Activated CD4-positive, alpha-beta memory T cell treated with anti-CD3 and anti-CD28 coated beads for 36 hours (primary cell): Measurements from ENCODE around the gene GMNN. TPM values are rescaled to one million over a fixed set of nuclear protein-coding genes. Genes with fewer than 3 reads are reported as not detected.
A peak's percentile ranks its signal among the peaks of the same experiment; 100 is the strongest.

Experiments
- CTCF ChIA-PET: fragments of 350-600 bp; sonication (Branson Sonifier 250); formaldehyde crosslinking; loops from one replicate; lab custom pipeline; 2021; ENCODE audit warnings: antibody characterized with exemption, inconsistent platforms; lab: Charles Lee
- POLR2A ChIA-PET: fragments of 350-600 bp; sonication (Branson Sonifier 250); formaldehyde crosslinking; loops from one replicate; lab custom pipeline; 2021; ENCODE audit warnings: antibody characterized with exemption; lab: Charles Lee
- DNase-seq: peaks from one replicate; pipeline ENCODE4 v3.0.0-alpha.2; 2020
- H3K27ac Mint-ChIP-seq: one replicate; pipeline ENCODE4 v1.8.0; 2021; ENCODE audit warnings: mixed read lengths
- H3K27me3 Mint-ChIP-seq: one replicate; pipeline ENCODE4 v1.8.0; 2021; ENCODE audit warnings: mixed read lengths
- H3K36me3 Mint-ChIP-seq: one replicate; pipeline ENCODE4 v1.8.0; 2021; ENCODE audit warnings: mixed read lengths
- H3K4me1 Mint-ChIP-seq: one replicate; pipeline ENCODE4 v1.8.0; 2021; ENCODE audit warnings: low read depth, mixed read lengths
- H3K4me3 Mint-ChIP-seq: one replicate; pipeline ENCODE4 v1.8.0; 2021; ENCODE audit warnings: mild to moderate bottlenecking, mixed read lengths
- H3K9me3 Mint-ChIP-seq: one replicate; pipeline ENCODE4 v1.8.0; 2021; ENCODE audit warnings: mixed read lengths
- intact Hi-C: fragments of 100-400 bp; cut with micrococcal nuclease; formaldehyde crosslinking; loops from one replicate; pipeline ENCODE4 v1.15.1; 2023
- total RNA-seq, 2 experiments: library from RNA; stranded (reverse); gene quantifications; one replicate each; pipeline ENCODE4 v1.2.3, GENCODE V29; 2021

The GMNN gene
- total RNA-seq, 2 experiments from 2014 or later: 76.5 to 77.4 TPM

GRCh38 chr6:24818346-24818745 is 43.6 kb downstream of the GMNN start:
- Mint-ChIP-seq H3K27ac (peak overlapping the region; percentile 18), H3K9me3 (no peaks in the 10 kb centered on the region), H3K36me3 (peaks cover 13% of the 10 kb centered on the region), H3K27me3 (no peaks in the 10 kb centered on the region), H3K4me1 (no peaks in the 10 kb centered on the region), H3K4me3 (no peak overlapping the region)
- ChIA-PET POLR2A (interaction anchor here (1.0 kb wide), 1 partner anchor 8 kb away, joined by 3 read pairs; no protein-coding TSS in a partner anchor), CTCF (interaction anchor here (0.8 kb wide), 1 partner anchor 236 kb away, joined by 3 read pairs; no protein-coding TSS in a partner anchor)
- intact Hi-C loops: no loop called here
- DNase-seq: no peak

GRCh38 chr6:24821860-24822444 is 47.2 kb downstream of the GMNN start:
- ChIA-PET POLR2A (no interaction called here), CTCF (no interaction called here)
- peak overlapping the region; percentile 83 for H3K27ac Mint-ChIP-seq

GRCh38 chr6:24822696-24823095 is 48.0 kb downstream of the GMNN start:
- H3K27ac Mint-ChIP-seq: peak overlapping the region; percentile 42
- no peak overlapping the region for H3K4me3 Mint-ChIP-seq
- H3K27me3 Mint-ChIP-seq: no peaks in the 10 kb centered on the region
- peaks cover 2% of the 10 kb centered on the region for H3K4me1 Mint-ChIP-seq
- H3K36me3 Mint-ChIP-seq: peaks cover 35% of the 10 kb centered on the region
- ChIA-PET POLR2A (interaction anchor here (0.7 kb wide), 1 partner anchor 156 kb away, joined by 3 read pairs; no protein-coding TSS in a partner anchor), CTCF (no interaction called here)
- no peak for DNase-seq
- H3K9me3 Mint-ChIP-seq: no peaks in the 10 kb centered on the region
- intact Hi-C loops: no loop called here

More at GRCh38 chr6:24821860-24822444, 47.2 kb downstream of the GMNN start:
- no peaks in the 10 kb centered on the region for H3K27me3 Mint-ChIP-seq
- no peak for DNase-seq
- intact Hi-C loops: no loop called here
- no peaks in the 10 kb centered on the region for H3K9me3 Mint-ChIP-seq
- H3K4me3 Mint-ChIP-seq: no peak overlapping the region
- H3K4me1 Mint-ChIP-seq: no peaks in the 10 kb centered on the region
- H3K36me3 Mint-ChIP-seq: peaks cover 30% of the 10 kb centered on the region

- Mint-ChIP-seq H3K36me3 (peaks cover 37% of the 10 kb centered on the region), H3K27ac (peak overlapping the region; percentile 42), H3K27me3 (no peaks in the 10 kb centered on the region), H3K4me3 (no peak overlapping the region), H3K4me1 (peaks cover 2% of the 10 kb centered on the region), H3K9me3 (no peaks in the 10 kb centered on the region)
- CTCF ChIA-PET: no interaction called here
- intact Hi-C loops: no loop called here
- DNase-seq: no peak
- POLR2A ChIA-PET: interaction anchor here (0.7 kb wide), 1 partner anchor 157 kb away, joined by 3 read pairs; no protein-coding TSS in a partner anchor
These were observed 48.4 kb downstream of the GMNN start for GRCh38 chr6:24823185-24823584.

- POLR2A ChIA-PET: no interaction called here
- CTCF ChIA-PET: interaction anchor here (1.2 kb wide), 1 partner anchor 247 kb away, joined by 4 read pairs; no protein-coding TSS in a partner anchor
- H3K4me1 Mint-ChIP-seq: peaks cover 2% of the 10 kb centered on the region
- DNase-seq: no peak
- peaks cover 34% of the 10 kb centered on the region for H3K36me3 Mint-ChIP-seq
- intact Hi-C loops: no loop called here
- no peak overlapping the region for H3K27ac Mint-ChIP-seq
- no peaks in the 10 kb centered on the region for H3K9me3 Mint-ChIP-seq
- no peaks in the 10 kb centered on the region for H3K27me3 Mint-ChIP-seq
- H3K4me3 Mint-ChIP-seq: no peak overlapping the region
These were observed 49.6 kb downstream of the GMNN start for GRCh38 chr6:24824142-24824938.

- ChIA-PET POLR2A (no interaction called here), CTCF (interaction anchor here (1.2 kb wide), 1 partner anchor 246 kb away, joined by 4 read pairs; no protein-coding TSS in a partner anchor)
- DNase-seq: no peak
- Mint-ChIP-seq H3K27me3 (no peaks in the 10 kb centered on the region), H3K27ac (peak overlapping the region; percentile 13), H3K36me3 (peaks cover 36% of the 10 kb centered on the region), H3K4me3 (no peak overlapping the region), H3K4me1 (peaks cover 2% of the 10 kb centered on the region), H3K9me3 (no peaks in the 10 kb centered on the region)
- intact Hi-C loops: no loop called here
These were observed 50.4 kb downstream of the GMNN start for GRCh38 chr6:24825130-24825630.

GRCh38 chr6:24827162-24827561 is 52.4 kb downstream of the GMNN start:
- CTCF ChIA-PET: interaction anchor here (3.1 kb wide), 1 partner anchor 165 kb away, joined by 8 read pairs; no protein-coding TSS in a partner anchor
- no peak for DNase-seq
- H3K27ac Mint-ChIP-seq: peak overlapping the region; percentile 32
- intact Hi-C loops: no loop called here
- POLR2A ChIA-PET: no interaction called here
- no peaks in the 10 kb centered on the region for H3K27me3 Mint-ChIP-seq
- peaks cover 15% of the 10 kb centered on the region for H3K4me1 Mint-ChIP-seq
- H3K36me3 Mint-ChIP-seq: peaks cover 37% of the 10 kb centered on the region
- H3K9me3 Mint-ChIP-seq: no peaks in the 10 kb centered on the region
- H3K4me3 Mint-ChIP-seq: no peak overlapping the region

- H3K27me3 Mint-ChIP-seq: no peaks in the 10 kb centered on the region
- no peak for DNase-seq
- no peaks in the 10 kb centered on the region for H3K9me3 Mint-ChIP-seq
- POLR2A ChIA-PET: no interaction called here
- H3K27ac Mint-ChIP-seq: peak overlapping the region; percentile 32
- H3K4me3 Mint-ChIP-seq: no peak overlapping the region
- peaks cover 23% of the 10 kb centered on the region for H3K4me1 Mint-ChIP-seq
- intact Hi-C loops: no loop called here
- peaks cover 41% of the 10 kb centered on the region for H3K36me3 Mint-ChIP-seq
- CTCF ChIA-PET: interaction anchor here (3.1 kb wide), 1 partner anchor 164 kb away, joined by 8 read pairs; no protein-coding TSS in a partner anchor
These were observed 53.2 kb downstream of the GMNN start for GRCh38 chr6:24827970-24828369.

- no peaks in the 10 kb centered on the region for H3K27me3 Mint-ChIP-seq
- H3K4me1 Mint-ChIP-seq: peaks cover 34% of the 10 kb centered on the region
- no peak overlapping the region for H3K4me3 Mint-ChIP-seq
- CTCF ChIA-PET: interaction anchor here (1.1 to 3.1 kb wide), 3 partner anchors 27 to 162 kb away, joined by 3 to 8 read pairs (median 3); no protein-coding TSS in a partner anchor
- no peaks in the 10 kb centered on the region for H3K9me3 Mint-ChIP-seq
- no peak overlapping the region for H3K27ac Mint-ChIP-seq
- POLR2A ChIA-PET: interaction anchor here (0.7 kb wide), 1 partner anchor 197 kb away, joined by 3 read pairs; no protein-coding TSS in a partner anchor
- no peak for DNase-seq
- intact Hi-C loops: loop anchor here (5.0 kb wide), 1 partner anchor 52 kb away; no protein-coding TSS in a partner anchor
- peaks cover 44% of the 10 kb centered on the region for H3K36me3 Mint-ChIP-seq
These were observed 54.9 kb downstream of the GMNN start for GRCh38 chr6:24829657-24830056.

GRCh38 chr6:24831771-24832716 is 57.3 kb downstream of the GMNN start:
- DNase-seq: peak; percentile 47

GRCh38 chr6:24832794-24833193 is 58.1 kb downstream of the GMNN start:
- H3K36me3 Mint-ChIP-seq: peaks cover 43% of the 10 kb centered on the region
- DNase-seq: no peak
- H3K27me3 Mint-ChIP-seq: no peaks in the 10 kb centered on the region
- no peak overlapping the region for H3K4me3 Mint-ChIP-seq
- no peaks in the 10 kb centered on the region for H3K9me3 Mint-ChIP-seq
- H3K27ac Mint-ChIP-seq: peak overlapping the region; percentile 72
- ChIA-PET POLR2A (interaction anchor here (1.5 kb wide), 1 partner anchor 104 kb away, joined by 3 read pairs; no protein-coding TSS in a partner anchor), CTCF (interaction anchor here (0.8 to 2.2 kb wide), 5 partner anchors 23 to 194 kb away, joined by 3 to 6 read pairs (median 4); no protein-coding TSS in a partner anchor)
- H3K4me1 Mint-ChIP-seq: peaks cover 48% of the 10 kb centered on the region
- intact Hi-C loops: loop anchor here (5.0 kb wide), 1 partner anchor 55 kb away; no protein-coding TSS in a partner anchor

More at GRCh38 chr6:24831771-24832716, 57.3 kb downstream of the GMNN start:
- Mint-ChIP-seq H3K9me3 (no peaks in the 10 kb centered on the region), H3K27me3 (no peaks in the 10 kb centered on the region), H3K4me1 (peaks cover 50% of the 10 kb centered on the region), H3K36me3 (peaks cover 46% of the 10 kb centered on the region), H3K4me3 (no peak overlapping the region), H3K27ac (peak overlapping the region; percentile 72)
- ChIA-PET CTCF (interaction anchor here (0.8 to 2.2 kb wide), 4 partner anchors 24 to 195 kb away, joined by 3 to 6 read pairs (median 5); no protein-coding TSS in a partner anchor), POLR2A (interaction anchor here (1.5 kb wide), 1 partner anchor 105 kb away, joined by 3 read pairs; no protein-coding TSS in a partner anchor)
- intact Hi-C loops: loop anchor here (5.0 kb wide), 1 partner anchor 55 kb away; no protein-coding TSS in a partner anchor
